Caki2 (cell line): ENCODE data around the gene CTAG1B. TPM values are rescaled to one million over a fixed set of nuclear protein-coding genes. Genes with fewer than 3 reads are reported as not detected.
"Not testable (repeated sequence)": the region's sequence is repeated elsewhere in the genome, so short reads cannot be mapped to it uniquely, and the experiment has no call there.

Experiments
- DNase-seq: peaks from one replicate; pipeline ENCODE4 v3.0.0-alpha.2; 2015; ENCODE audit warnings: low read depth
- in situ Hi-C: cut with HindIII; loops from 2 replicates; pipeline ENCODE4 v1.10.0; 2016; ENCODE audit warnings: low sequenced_read_pairs, low pct_unique_long_range_greater_than_20kb, mixed read lengths
- total RNA-seq: library from RNA; depleted of rRNA; stranded (reverse); fragments of >200 nt; shearing (Covaris generic); gene quantifications from 2 replicates; pipeline ENCODE4 v1.2.3, GENCODE V29; 2014; ENCODE audit warnings: low replicate concordance; rRNA removed

CTAG1B gene
- total RNA-seq = not detected in 2 replicates

- DNase-seq, in situ Hi-C loops: not testable (repeated sequence)
Measured at GRCh38 chrX:154619182-154619581, at the start of gene CTAG1B. CTAG1B (minus strand) TSS chrX:154619282; CDS start chrX:154619218, 64 bp downstream.

GRCh38 chrX:154661899-154662298 is 42.8 kb upstream of the CTAG1B start:
- in situ Hi-C loops = no loop called here

GRCh38 chrX:154661170-154661569 is 42.1 kb upstream of the CTAG1B start:
- in situ Hi-C loops = no loop called here
- no peak for DNase-seq

More at GRCh38 chrX:154661899-154662298, 42.8 kb upstream of the CTAG1B start:
- DNase-seq = no peak

GRCh38 chrX:154660541-154660940 is 41.5 kb upstream of the CTAG1B start:
- no peak for DNase-seq
- in situ Hi-C loops = no loop called here

GRCh38 chrX:154658957-154659356 is 39.9 kb upstream of the CTAG1B start:
- in situ Hi-C loops = no loop called here
- DNase-seq = no peak

- no peak for DNase-seq
- in situ Hi-C loops = no loop called here
Measured at GRCh38 chrX:154658187-154658586, 39.1 kb upstream of the CTAG1B start.

GRCh38 chrX:154657226-154657805 is 38.2 kb upstream of the CTAG1B start:
- no peak for DNase-seq
- in situ Hi-C loops = no loop called here

GRCh38 chrX:154655786-154656185 is 36.7 kb upstream of the CTAG1B start:
- in situ Hi-C loops = no loop called here
- no peak for DNase-seq

GRCh38 chrX:154655346-154655745 is 36.3 kb upstream of the CTAG1B start:
- in situ Hi-C loops = no loop called here
- no peak for DNase-seq

- no peak for DNase-seq
- in situ Hi-C loops = no loop called here
Measured at GRCh38 chrX:154654925-154655324, 35.8 kb upstream of the CTAG1B start.

GRCh38 chrX:154654372-154654771 is 35.3 kb upstream of the CTAG1B start:
- in situ Hi-C loops = no loop called here
- DNase-seq = no peak

GRCh38 chrX:154653413-154653812 is 34.3 kb upstream of the CTAG1B start, which contains the start of gene CTAG2:
CTAG2 (minus strand) TSS chrX:154653579; CDS start chrX:154653515, 64 bp downstream.
- in situ Hi-C loops, DNase-seq: not testable (repeated sequence)

GRCh38 chrX:154653048-154653401 is 33.9 kb upstream of the CTAG1B start:
- no peak for DNase-seq

GRCh38 chrX:154652311-154653047 is 33.4 kb upstream of the CTAG1B start:
- in situ Hi-C loops = no loop called here

More at GRCh38 chrX:154653048-154653401, 33.9 kb upstream of the CTAG1B start:
- in situ Hi-C loops = no loop called here

GRCh38 chrX:154650221-154650510 is 31.1 kb upstream of the CTAG1B start:
- in situ Hi-C loops = no loop called here

More at GRCh38 chrX:154652311-154653047, 33.4 kb upstream of the CTAG1B start:
- no peak for DNase-seq

GRCh38 chrX:154649503-154650220 is 30.6 kb upstream of the CTAG1B start:
- in situ Hi-C loops = no loop called here
- no peak for DNase-seq

More at GRCh38 chrX:154650221-154650510, 31.1 kb upstream of the CTAG1B start:
- DNase-seq = no peak

- DNase-seq = no peak
- in situ Hi-C loops = no loop called here
Measured at GRCh38 chrX:154648931-154649330, 29.8 kb upstream of the CTAG1B start.

- DNase-seq, in situ Hi-C loops: not testable (repeated sequence)
Measured at GRCh38 chrX:154645745-154646378, 26.8 kb upstream of the CTAG1B start.

- DNase-seq, in situ Hi-C loops: not testable (repeated sequence)
Measured at GRCh38 chrX:154643708-154644107, 24.6 kb upstream of the CTAG1B start.
